GM19324 (cell line): Measurements from ENCODE around the gene B3GALT2.
"Not testable (repeated sequence)": the region's sequence is repeated elsewhere in the genome, so short reads cannot be mapped to it uniquely, and the experiment has no call there.

ENCODE experiments used
- ATAC-seq: cut with Tn5 transposase; IDR thresholded peaks from one replicate; pipeline ENCODE4 v1.9.1; 2021; ENCODE audit warnings: mild to moderate bottlenecking, moderate library complexity; ENCODE audit not compliant: unreplicated experiment, low FRiP score

The B3GALT2 gene, protein sequence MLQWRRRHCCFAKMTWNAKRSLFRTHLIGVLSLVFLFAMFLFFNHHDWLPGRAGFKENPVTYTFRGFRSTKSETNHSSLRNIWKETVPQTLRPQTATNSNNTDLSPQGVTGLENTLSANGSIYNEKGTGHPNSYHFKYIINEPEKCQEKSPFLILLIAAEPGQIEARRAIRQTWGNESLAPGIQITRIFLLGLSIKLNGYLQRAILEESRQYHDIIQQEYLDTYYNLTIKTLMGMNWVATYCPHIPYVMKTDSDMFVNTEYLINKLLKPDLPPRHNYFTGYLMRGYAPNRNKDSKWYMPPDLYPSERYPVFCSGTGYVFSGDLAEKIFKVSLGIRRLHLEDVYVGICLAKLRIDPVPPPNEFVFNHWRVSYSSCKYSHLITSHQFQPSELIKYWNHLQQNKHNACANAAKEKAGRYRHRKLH

GRCh38 chr1:193185901-193186731 is at the start of gene B3GALT2:
Gene B3GALT2 (minus strand): TSS chr1:193186613. CDS start chr1:193181562, 5,051 bp downstream.
- ATAC-seq: no peak

DNA sequence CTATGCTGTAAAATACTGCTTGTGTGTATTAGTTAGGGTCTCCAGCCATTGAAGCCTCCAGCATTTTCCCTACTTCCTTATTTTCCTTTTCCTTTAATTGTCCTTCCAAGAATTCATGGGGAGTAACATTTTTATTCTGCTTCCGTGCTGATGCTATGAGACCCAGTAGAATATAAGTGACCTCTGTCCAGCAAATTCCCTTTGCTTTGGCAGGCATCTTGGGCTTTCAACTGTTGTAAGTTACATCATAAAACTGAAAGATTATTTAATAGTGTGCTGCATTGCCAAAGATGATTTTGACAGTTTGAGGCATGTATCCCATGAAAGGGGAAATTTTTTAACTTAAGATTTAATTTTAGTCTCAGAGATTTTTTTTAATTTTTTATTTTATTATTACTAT is 48.1 kb upstream of the B3GALT2 start:
- ATAC-seq: no peak

GRCh38 chr1:193231146-193231545 is 44.7 kb upstream of the B3GALT2 start:
- not testable (repeated sequence) for ATAC-seq

DNA sequence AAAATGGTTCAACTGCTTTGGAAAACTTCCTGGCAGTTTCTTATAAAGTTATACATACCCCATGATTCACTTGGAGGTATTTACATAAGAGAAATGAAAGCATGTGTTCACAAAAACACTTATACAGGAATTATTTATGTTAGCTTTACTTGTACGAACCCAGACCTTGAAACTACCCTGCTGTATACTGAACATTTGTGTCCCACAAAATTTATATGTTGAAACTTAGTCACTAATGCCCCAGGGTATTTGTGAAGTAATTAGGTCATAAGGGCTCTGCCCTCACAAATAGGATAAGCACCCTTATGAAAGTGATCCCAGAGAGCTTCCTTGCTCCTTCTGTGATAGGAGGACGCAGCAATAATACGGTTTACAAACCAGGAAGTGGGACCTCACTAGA is 42.7 kb upstream of the B3GALT2 start:
- ATAC-seq: no peak

DNA sequence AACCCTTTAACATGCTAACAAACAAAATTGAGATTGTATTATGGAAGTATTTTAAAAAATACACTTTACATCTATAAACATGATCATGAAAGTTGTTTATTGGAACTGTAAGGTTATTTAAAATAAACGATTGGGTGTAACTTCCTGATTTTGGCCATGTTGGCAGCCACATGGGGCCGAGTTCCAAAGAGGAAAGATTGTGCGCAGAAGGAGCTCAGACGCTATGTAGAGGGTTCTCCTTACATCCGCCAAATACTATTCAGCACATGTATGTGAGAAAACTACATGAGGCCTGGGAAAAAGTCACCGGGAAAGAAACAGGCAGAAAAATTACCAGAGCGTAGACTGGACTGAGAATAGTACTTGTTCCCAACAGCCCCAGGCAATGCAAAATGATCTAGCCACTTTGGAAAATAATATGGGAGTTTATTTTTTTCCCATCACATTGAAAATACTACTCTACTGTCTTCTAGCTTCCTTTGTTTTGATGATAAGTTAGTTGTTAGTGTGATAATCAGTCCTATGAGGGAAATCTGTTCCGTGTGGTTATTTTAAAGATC is 35.7 kb upstream of the B3GALT2 start:
- no peak for ATAC-seq

GRCh38 chr1:193221651-193222050 is 35.2 kb upstream of the B3GALT2 start:
- no peak for ATAC-seq

DNA sequence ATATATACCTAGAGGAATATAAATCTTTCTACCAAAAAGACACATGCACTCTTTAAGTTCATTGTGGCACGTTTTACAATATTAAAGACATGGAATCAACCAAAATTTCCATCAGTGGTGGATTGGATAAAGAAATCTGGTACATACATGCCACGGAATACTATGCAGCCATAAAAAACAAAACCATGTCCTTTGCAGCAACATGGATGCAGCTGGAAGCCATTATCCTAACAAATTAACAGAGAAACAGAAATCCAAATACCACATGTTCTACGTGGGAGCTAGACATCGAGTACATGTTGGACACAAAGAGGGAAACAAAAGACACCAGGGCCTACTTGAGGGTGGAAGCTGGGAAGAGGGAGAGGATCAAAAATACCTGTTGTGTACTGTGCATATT is 33.0 kb upstream of the B3GALT2 start:
- no peak for ATAC-seq

DNA sequence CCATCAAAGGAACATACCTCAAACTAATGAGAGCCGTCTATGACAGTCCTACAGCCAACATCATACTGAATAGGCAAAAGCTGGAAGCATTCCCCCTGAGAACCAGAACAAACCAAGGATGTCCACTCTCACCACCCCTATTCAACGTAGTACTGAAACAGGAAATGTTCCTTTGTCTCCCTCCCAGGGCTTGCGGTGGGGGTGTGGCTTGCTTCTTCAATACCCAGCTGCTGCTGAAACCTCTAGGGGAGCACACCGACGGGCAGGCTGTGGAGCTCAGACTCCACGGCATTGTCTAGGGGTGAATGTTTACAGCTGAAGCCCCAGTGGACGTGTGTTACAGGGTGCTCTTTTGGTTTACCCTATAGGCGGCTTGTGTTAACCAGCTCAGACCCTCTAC is 30.5 kb upstream of the B3GALT2 start:
- ATAC-seq: no peak

- no peak for ATAC-seq
Observed at GRCh38 chr1:193213998-193214397, 27.6 kb upstream of the B3GALT2 start.

DNA sequence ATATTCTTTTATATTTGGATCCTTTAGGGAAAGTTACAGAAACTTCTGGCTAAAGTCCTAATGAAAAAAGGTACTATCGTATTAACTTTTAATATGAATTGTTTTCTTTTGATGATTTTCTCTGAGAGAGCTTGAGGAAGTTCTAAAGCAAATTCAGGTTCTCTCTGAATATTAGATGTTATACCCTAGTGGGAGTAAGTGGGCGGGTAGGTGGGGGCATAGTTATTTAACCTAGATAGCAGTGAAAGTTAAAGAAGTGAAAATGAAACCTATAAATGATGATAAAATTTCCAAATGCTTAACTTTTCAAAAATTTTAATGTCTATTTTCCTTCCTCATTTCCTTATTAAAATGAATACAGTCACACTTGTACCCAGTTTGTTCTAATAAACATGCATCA is 26.2 kb upstream of the B3GALT2 start:
- ATAC-seq: no peak

DNA sequence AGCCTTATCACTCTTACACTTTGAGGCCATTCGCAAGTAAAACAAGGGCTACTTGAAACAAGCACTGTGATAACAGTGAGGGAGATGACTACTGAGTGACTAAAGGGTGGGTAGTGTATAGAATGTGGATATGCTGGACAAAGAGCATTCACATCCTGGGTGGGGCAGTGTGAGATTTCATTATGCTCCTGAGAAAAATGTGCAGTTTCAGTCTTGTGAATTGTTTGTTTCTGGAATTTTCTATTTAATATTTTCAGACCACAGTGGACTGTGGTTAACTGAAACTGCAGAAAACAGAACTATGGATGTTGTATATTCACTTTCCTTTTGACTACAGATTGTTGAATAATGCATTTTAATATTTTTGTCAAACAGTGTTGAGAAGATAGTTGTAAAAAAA is 25.1 kb upstream of the B3GALT2 start:
- peak; percentile 66 for ATAC-seq

- no peak for ATAC-seq
Observed at GRCh38 chr1:193210996-193211395, 24.6 kb upstream of the B3GALT2 start.

DNA sequence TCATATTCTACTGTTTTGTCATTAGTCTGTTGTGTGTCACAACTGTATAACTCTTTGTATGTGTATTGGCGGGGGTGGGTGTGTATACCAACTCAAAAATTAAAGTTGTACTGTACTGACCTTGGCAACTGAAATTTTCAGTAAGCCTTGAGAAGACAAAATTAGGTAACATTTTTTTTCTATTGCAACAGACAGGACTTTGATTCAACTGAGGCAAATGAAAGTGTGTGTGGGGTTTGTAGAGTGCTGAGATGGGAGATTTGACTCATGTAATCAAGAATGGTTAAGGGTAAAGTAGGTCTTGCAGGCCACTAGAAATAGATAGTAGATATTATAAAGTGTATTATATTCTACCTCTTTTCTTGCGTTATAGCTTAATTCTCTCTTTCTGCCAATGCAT is 14.6 kb upstream of the B3GALT2 start:
- no peak for ATAC-seq

GRCh38 chr1:193199940-193200339 is 13.5 kb upstream of the B3GALT2 start:
- ATAC-seq: no peak

GRCh38 chr1:193192586-193192985 is 6.2 kb upstream of the B3GALT2 start:
- ATAC-seq: no peak

- ATAC-seq: no peak
Observed at GRCh38 chr1:193190096-193190744, 3.8 kb upstream of the B3GALT2 start.

GRCh38 chr1:193189442-193190095 is 3.2 kb upstream of the B3GALT2 start:
- no peak for ATAC-seq

DNA sequence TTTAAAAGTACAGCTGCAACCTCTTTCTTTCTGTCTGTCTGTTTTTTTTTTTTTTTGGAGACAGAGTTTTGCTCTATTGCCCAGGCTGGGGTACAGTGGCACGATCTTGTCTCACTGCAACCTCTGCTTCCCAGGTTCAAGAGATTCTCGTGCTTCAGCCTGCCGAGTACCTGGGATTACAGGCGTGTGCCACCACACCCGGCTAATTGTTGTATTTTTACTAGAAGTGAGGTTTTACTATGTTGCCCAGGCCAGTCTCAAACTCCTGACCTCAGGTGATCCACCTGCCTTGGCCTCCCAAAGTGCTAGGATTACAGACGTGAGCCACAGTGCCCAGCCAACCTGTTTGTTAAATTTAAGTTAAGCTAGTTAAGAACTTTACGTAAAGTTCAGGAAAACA is 2.5 kb upstream of the B3GALT2 start:
- ATAC-seq: not testable (repeated sequence)

DNA sequence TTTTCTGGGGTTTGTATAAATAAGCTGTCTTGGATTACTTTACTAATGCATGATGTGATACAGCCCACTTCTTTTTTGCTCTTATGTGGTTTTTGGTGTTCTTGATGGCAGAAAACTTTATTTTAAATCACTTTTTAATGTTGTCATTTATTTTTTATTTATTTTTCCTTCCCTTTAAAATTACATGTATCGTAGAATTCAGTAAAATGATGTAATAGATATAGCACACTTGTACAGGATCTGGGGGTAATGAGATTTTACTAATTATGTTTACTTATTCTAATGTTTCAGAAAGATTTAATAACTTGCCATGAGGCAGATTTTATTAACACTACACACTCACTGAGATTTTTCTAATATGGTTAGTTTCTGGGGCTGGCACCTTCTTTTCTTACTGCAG is 701 bp upstream of the B3GALT2 start:
- ATAC-seq: no peak

GRCh38 chr1:193185211-193185610 is 1.2 kb downstream of the B3GALT2 start:
- no peak for ATAC-seq
